HG03469 (cell line): ENCODE results near the gene SEMA4G.

ENCODE experiments used
- ATAC-seq: cut with Tn5 transposase; IDR thresholded peaks from one replicate; pipeline ENCODE4 v1.9.1; 2021; ENCODE audit warnings: mild to moderate bottlenecking, moderate library complexity, moderate number of reproducible peaks; ENCODE audit not compliant: unreplicated experiment

Gene SEMA4G

DNA sequence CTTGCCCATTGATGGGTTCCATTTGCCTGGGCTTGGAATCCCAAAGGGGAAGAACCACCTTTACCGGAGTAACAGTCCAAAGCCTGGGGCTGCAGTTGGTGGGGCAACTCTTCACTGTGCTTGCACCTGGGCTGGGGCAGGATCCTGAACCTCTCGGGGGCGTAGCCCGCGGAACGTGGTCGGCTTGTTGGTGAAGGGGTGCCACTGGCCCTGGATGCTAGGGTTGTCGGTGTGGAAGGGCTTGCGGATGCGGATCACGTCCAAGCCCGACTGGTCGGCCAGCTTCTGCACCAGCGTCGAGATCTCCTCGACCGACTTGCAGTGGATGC is 17.3 kb downstream of the SEMA4G start:
- no peak for ATAC-seq

GRCh38 chr10:100986952-100987684 is 17.8 kb downstream of the SEMA4G start, which contains the start of the genes MRPL43 and TWNK:
Gene MRPL43 (minus strand): TSS chr10:100987497. CDS start chr10:100987443, 54 bp downstream.
Gene TWNK (plus strand): TSS chr10:100987543. CDS start chr10:100988211, 668 bp downstream.
- no peak for ATAC-seq

- ATAC-seq = no peak
These were observed 18.4 kb downstream of the SEMA4G start for GRCh38 chr10:100987685-100988049.

DNA sequence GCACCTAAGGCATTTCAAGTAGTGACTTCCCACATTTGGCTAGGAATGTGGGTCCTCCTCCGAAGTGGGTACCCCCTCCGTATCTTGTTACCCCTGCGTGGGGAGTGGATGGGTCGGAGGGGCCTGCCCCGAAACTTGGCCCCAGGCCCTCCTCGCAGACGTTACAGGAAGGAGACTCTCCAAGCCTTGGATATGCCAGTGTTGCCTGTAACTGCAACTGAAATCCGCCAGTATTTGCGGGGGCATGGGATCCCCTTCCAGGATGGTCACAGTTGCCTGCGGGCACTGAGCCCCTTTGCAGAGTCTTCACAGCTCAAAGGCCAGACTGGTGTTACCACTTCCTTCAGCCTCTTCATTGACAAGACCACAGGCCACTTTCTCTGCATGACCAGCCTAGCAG is 18.9 kb downstream of the SEMA4G start:
- ATAC-seq = no peak

DNA sequence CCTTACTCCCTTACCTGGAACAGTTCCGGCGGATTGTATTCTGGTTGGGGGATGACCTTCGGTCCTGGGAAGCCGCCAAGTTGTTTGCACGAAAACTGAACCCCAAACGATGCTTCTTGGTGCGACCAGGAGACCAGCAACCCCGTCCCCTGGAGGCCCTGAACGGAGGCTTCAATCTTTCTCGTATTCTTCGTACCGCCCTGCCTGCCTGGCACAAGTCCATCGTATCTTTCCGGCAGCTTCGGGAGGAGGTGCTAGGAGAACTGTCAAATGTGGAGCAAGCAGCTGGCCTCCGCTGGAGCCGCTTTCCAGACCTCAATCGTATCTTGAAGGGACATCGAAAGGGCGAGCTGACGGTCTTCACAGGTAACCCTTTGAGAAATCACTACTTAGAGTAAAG is 19.8 kb downstream of the SEMA4G start:
- ATAC-seq = no peak

DNA sequence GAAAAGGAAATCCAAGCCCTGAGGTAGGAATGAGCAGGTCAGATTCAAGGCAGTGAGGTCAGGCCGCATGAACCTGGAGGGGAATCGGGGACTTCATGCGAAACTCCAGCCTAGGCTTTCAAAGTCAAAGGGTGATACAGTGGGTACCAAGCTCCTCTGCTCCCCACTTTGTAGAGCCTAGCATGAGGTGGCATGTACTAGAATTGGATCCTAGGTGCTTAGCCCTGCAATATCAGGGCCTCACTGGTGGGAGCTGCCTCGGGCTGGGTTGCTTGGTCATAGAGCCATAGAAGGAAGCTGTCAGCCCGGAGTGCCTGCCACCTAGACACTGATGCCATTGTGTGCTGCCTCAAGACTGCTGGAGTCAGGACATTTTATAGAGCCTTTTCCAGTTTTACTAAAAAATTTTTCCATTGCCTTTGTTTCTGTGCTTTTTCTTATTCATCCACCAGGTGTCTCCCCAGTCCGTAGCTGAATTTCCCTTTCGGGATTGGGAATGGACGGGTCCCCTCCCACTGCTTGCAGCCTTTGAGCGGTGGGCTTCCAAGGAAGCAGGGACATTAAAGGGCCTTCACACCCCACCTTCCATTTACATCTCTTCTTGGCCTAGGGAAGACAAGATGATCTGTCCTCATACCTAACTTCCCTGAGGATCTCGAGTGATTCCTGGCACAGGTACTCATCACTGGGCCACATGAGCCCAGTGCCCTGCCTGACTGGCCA is 24.8 kb downstream of the SEMA4G start:
- no peak for ATAC-seq

GRCh38 chr10:100995181-100995580 is 25.9 kb downstream of the SEMA4G start:
- ATAC-seq = no peak

DNA sequence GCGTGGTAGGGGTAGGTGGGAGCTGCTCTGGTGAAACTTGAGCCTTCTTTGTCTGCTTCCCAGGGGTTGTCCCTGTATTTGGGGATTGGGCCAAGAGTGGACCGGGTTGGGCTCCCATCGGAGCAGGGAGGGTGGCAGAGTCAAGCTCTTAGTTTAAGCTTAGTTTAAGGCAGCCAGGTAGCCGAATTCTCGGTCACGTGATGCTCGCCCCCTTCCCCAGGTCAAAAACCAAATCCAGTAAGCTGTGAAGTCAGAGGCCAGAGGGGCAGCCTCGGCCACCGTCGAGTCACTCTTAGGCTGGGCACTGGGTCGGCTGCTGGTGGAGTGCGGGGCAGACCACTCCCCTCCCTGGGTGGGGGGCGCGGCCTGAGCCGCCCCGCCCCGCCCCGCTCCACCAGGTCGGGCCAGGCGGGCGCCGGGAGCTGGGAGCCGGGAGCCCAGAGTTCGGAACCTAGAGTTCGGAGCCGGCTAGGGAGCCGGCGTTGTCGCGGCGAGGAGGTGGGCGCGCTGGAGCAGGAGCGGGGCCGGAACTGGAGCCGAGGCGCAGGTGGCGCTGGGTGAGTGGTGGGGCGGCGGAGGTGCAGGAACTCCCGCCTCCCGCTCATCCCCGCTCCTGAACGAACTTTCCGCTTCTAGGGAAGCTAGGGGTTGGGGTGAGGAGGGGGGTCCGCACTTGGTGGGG is 27.5 kb downstream of the SEMA4G start:
- no peak for ATAC-seq

DNA sequence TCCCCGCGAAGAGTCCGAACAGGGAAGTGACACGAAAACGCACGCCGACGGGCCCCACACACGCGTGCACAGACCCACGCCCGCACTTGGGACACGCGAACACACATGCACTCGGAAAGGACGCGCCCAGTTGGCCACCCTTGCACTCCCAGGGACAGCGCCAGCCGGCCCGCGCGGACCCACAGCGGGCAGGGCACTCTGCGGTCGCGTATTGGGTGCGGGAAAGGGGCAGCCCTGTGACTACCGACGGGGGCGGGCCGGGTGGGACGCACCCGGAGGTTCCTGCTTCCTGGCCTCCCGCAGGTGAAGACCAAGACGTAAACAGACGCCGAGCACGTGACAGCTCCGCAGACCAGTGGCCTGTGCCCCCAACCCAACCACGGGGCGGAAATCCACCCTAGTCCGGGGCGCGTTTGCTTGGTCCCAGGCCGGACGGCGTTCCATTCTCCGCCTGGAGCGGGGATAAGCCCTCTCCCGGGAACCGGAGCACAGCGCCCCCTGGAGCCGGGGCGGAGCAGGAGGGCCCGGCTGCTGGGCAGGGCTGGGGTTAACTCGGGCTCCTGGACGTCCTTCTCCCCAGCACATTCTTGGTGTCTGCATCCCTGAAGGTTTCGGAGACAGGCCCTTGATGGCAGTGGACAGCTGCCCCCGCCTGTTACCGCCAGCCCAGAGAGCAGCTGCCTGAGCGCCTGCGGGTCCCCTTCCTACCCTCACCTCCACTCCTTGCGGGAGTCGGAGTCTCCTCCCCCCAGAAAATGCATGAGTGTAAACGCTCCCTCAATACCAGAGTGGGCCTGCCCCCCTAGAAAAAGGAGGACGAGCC is 28.3 kb downstream of the SEMA4G start:
- no peak for ATAC-seq

DNA sequence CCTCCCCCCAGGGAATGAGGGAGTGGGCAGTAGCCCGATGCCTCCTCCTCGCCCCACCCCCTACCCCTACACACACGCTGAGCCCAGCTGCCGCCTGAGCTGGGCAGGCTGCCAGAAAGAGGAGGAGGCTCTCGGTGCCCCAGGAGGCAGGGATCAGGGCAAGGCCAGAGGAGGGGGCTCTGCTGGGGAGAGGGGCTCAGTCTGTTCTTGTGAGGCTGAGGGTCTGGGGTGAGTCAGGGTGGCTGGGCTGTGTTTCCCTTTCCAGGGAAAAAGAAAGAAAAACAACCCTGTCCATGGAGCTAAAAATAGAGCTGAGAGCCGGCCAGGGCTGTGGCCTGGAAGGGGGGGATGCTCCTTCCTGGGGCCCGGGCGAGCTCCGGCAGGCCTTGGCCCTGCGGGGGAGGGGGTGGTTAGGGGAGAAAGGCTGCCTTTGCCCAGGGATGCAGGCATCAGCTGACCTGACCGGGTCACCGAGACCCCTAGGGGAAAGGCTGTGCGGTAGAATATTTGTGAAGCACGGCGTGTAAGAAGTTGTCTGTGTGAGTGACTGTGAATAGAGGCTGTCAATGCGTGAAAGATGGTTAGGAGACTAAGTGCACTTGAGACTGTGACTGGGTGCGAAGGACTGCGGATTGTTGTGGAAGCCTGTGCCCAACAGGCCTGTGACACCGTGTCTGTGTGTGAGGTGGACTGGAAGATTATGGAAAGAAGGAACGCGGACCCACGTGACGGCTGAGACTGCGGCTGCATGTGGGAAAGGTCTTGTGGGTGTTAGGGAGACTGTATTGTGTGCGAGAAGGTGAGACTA is 29.1 kb downstream of the SEMA4G start:
- no peak for ATAC-seq

DNA sequence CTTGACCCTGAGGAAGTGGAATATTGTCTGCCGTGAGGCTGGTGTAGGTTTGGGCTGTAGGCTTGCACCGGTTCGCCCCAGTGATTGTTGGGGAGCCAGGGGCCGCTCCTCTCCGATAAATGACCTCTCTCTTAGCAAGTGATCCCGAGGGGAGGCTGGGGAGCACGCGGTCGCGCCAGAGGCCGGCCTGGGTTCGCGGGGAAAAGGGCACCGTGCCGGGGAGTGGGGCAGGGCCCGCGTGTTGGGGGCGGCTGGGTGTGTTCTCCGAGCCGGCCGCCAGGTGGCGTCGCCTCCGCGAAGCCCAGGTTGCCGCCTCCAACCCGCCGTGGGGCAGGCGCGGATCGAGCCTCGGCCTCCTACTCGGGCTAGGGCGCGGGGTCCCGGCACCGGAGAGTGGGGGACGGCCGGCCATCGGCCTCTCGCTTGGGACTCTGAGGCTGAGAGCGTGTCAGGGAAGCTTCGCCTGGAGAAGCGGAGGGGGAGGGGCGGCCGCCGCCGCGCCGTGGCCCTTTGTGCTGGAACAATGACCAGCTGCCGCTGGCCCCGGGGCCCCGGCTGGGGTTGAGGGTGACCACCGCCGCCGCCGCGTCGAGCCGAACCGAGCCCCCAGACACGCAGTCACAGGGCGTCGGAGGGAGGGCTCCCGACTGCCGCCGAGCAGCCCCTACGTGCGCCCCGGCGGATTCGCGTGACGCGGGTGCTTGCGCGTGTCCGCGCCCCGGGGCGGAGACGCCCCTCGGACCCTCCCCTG is 29.9 kb downstream of the SEMA4G start:
- ATAC-seq = no peak

DNA sequence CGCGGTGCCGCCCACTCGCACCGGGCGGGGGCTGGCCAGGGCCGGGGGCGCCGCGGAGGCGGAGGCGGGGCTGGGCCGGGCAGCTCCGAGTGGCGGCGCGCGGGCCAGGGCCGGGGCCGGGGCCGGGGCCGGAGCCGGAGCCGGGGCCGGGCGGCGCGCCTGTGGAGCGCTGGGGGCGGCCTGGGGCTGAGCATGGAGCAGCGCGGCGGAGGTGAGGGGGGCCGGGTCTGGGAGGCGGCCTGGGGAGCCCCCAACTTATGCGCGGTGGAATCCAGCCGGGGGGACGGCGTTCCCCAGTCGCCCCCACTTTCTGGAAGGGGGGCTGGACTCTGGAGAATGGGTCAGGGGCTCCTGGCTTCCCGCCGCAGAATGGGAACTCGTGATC is 30.4 kb downstream of the SEMA4G start, which contains the start of gene LZTS2:
Gene LZTS2 (plus strand): TSS at position 67 of the 385 bp plus-strand sequence. CDS start 2,731 bp downstream, outside the sequence.
- ATAC-seq = no peak

GRCh38 chr10:101000127-101000914 is 31.0 kb downstream of the SEMA4G start:
- ATAC-seq = no peak

DNA sequence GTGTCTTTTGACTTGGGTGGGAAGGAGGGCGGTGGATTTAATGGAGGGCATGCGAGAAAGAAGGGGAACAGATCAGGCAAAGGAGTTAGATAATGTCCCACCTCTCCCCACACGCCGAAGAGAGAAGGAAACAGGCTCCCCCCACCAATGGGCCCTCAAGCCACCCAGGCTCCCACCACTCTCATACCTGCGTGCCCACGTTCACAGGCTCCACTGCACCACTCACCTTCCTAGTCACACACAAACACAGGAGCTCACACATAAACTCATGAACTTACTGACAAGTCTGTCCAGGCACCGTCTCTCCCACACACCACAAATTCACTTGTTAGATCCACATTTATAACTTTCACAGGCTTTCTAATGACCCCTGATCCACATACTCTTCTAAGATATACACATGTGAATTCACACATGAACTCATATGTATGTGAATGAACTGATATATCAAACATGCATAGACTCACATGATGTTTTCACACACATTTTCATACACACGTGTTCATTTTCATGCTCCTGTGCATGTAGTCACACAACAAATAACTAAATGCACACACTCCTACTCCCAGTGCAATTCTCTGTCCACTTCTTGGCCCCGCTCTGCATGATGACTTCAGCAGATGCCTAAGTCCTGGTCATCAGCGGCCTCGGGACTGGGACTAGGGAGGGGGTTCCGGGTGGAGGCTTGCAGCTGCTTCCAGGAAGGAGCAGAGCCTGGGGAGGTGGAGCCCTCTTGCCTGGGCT is 31.8 kb downstream of the SEMA4G start:
- no peak for ATAC-seq

- ATAC-seq = no peak
These were observed 32.3 kb downstream of the SEMA4G start for GRCh38 chr10:101001659-101002035.

DNA sequence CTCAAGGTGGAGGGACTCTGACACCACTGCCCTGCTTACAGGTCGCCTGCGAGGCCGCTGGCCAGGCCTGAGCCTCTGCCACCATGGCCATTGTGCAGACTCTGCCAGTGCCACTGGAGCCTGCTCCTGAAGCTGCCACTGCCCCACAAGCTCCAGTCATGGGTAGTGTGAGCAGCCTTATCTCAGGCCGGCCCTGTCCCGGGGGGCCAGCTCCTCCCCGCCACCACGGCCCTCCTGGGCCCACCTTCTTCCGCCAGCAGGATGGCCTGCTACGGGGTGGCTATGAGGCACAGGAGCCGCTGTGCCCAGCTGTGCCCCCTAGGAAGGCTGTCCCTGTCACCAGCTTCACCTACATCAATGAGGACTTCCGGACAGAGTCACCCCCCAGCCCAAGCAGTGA is 33.2 kb downstream of the SEMA4G start:
- no peak for ATAC-seq

GRCh38 chr10:101003639-101004206 is 34.4 kb downstream of the SEMA4G start:
- ATAC-seq = no peak

- no peak for ATAC-seq
These were observed 36.1 kb downstream of the SEMA4G start for GRCh38 chr10:101005361-101005760.
